H9 (cell line): ENCODE results near the gene TUBGCP6. TPM values are rescaled to one million over a fixed set of nuclear protein-coding genes. Genes with fewer than 3 reads are reported as not detected.

ENCODE experiments used
- DNase-seq: peaks from one replicate; pipeline ENCODE4 v3.0.0-alpha.2; 2017
- H2AFZ ChIP-seq: one replicate; pipeline ENCODE4 v1.6.1; 2013; ENCODE audit warnings: mild to moderate bottlenecking, low read length, control low read depth, moderate library complexity
- H2AK5ac ChIP-seq: 2 replicates; pipeline ENCODE4 v1.6.1; 2013; ENCODE audit warnings: low read length, control low read depth, mixed read lengths; ENCODE audit not compliant: insufficient read length
- H2BK120ac ChIP-seq: one replicate; pipeline ENCODE4 v1.6.1; 2013; ENCODE audit warnings: low read depth, mild to moderate bottlenecking, low read length, control low read depth, inconsistent platforms; ENCODE audit not compliant: poor library complexity, severe bottlenecking
- H2BK12ac ChIP-seq: 2 replicates; pipeline ENCODE4 v1.6.1; 2013; ENCODE audit warnings: low read length, control low read depth, mixed read lengths, low read depth; ENCODE audit not compliant: insufficient read length
- H2BK15ac ChIP-seq: 2 replicates; pipeline ENCODE4 v1.6.1; 2013; ENCODE audit warnings: low read depth, low read length, control low read depth
- H2BK20ac ChIP-seq: one replicate; pipeline ENCODE4 v1.6.1; 2013; ENCODE audit warnings: low read depth, mild to moderate bottlenecking, low read length, control low read depth, inconsistent platforms; ENCODE audit not compliant: poor library complexity, severe bottlenecking
- H2BK5ac ChIP-seq: 2 replicates; pipeline ENCODE4 v1.6.1; 2013; ENCODE audit warnings: low read length, control low read depth, mixed read lengths; ENCODE audit not compliant: insufficient read length
- H3K14ac ChIP-seq: 2 replicates; pipeline ENCODE4 v1.6.1; 2013; ENCODE audit warnings: low read length, control low read depth; ENCODE audit not compliant: insufficient read depth
- H3K18ac ChIP-seq: 2 replicates; pipeline ENCODE4 v1.6.1; 2013; ENCODE audit warnings: low read depth, mild to moderate bottlenecking, mixed read lengths, low read length, control low read depth; ENCODE audit not compliant: insufficient read length
- H3K23ac ChIP-seq: 2 replicates; pipeline ENCODE4 v1.6.1; 2013; ENCODE audit warnings: low read length, control low read depth, mixed read lengths, low read depth; ENCODE audit not compliant: insufficient read length
- H3K23me2 ChIP-seq: 2 replicates; pipeline ENCODE4 v1.6.1; 2013; ENCODE audit warnings: low read depth, mild to moderate bottlenecking, mixed read lengths, low read length, control low read depth; ENCODE audit not compliant: insufficient read length, poor library complexity, severe bottlenecking
- H3K27ac ChIP-seq: 2 replicates; pipeline ENCODE4 v1.5.1; 2013; ENCODE audit warnings: low read length, control low read depth, mixed read lengths, low read depth; ENCODE audit not compliant: insufficient read length
- H3K27me3 ChIP-seq: 2 replicates; pipeline ENCODE4 v1.6.1; 2013; ENCODE audit warnings: low read length, control low read depth, inconsistent platforms; ENCODE audit not compliant: insufficient read depth
- H3K4ac ChIP-seq: 2 replicates; pipeline ENCODE4 v1.6.1; 2013; ENCODE audit warnings: low read depth, mild to moderate bottlenecking, control low read depth, inconsistent platforms, low read length, moderate library complexity
- H3K4me1 ChIP-seq: 2 replicates; pipeline ENCODE4 v1.6.1; 2013; ENCODE audit warnings: low read length, control low read depth, inconsistent platforms; ENCODE audit not compliant: insufficient read depth
- H3K4me2 ChIP-seq: 2 replicates; pipeline ENCODE4 v1.6.1; 2013; ENCODE audit warnings: low read length, control low read depth, mixed read lengths; ENCODE audit not compliant: insufficient read length, insufficient read depth
- H3K56ac ChIP-seq: 2 replicates; pipeline ENCODE4 v1.6.1; 2013; ENCODE audit warnings: low read depth, mild to moderate bottlenecking, mixed read lengths, low read length, control low read depth; ENCODE audit not compliant: insufficient read length
- H3K79me1 ChIP-seq: 2 replicates; pipeline ENCODE4 v1.6.1; 2013; ENCODE audit warnings: low read depth, mild to moderate bottlenecking, moderate library complexity, low read length, control low read depth, inconsistent platforms; ENCODE audit not compliant: insufficient read depth, poor library complexity, severe bottlenecking
- H3K79me2 ChIP-seq: 2 replicates; pipeline ENCODE4 v1.6.1; 2013; ENCODE audit warnings: low read length, control low read depth, inconsistent platforms; ENCODE audit not compliant: insufficient read depth
- H3K9ac ChIP-seq: 2 replicates; pipeline ENCODE4 v1.6.1; 2013; ENCODE audit warnings: low read length, control low read depth, mixed read lengths; ENCODE audit not compliant: insufficient read length; ENCODE audit errors: extremely low read depth
- H3K9me3 ChIP-seq: one replicate; pipeline ENCODE4 v1.6.1; 2013; ENCODE audit warnings: low read depth, low read length, inconsistent platforms; ENCODE audit not compliant: control insufficient read depth
- H3T11ph ChIP-seq: one replicate; pipeline ENCODE4 v1.6.1; 2013; ENCODE audit warnings: mild to moderate bottlenecking, low read length, control low read depth, inconsistent platforms
- H4K20me1 ChIP-seq: one replicate; pipeline ENCODE4 v1.6.1; 2013; ENCODE audit not compliant: control insufficient read depth, insufficient read length, insufficient read depth
- H4K5ac ChIP-seq: 2 replicates; pipeline ENCODE4 v1.6.1; 2013; ENCODE audit warnings: low read depth, mild to moderate bottlenecking, mixed read lengths, low read length, control low read depth; ENCODE audit not compliant: insufficient read length
- H4K8ac ChIP-seq: replicated peaks from 2 replicates; pipeline ENCODE4 v1.6.1; 2013; ENCODE audit warnings: low read length, control low read depth, mixed read lengths, low read depth; ENCODE audit not compliant: insufficient read length
- H4K91ac ChIP-seq: 2 replicates; pipeline ENCODE4 v1.6.1; 2013; ENCODE audit warnings: low read depth, mild to moderate bottlenecking, moderate library complexity, mixed read lengths, low read length, control low read depth; ENCODE audit not compliant: insufficient read length
- H3K27ac Mint-ChIP-seq, 3 experiments: 2 replicates in 2 of 3; 3 replicates in 1 of 3; pipeline ENCODE4 v1.8.0; 2020 to 2021; ENCODE audit warnings: mixed read lengths in 3 of 3, mild to moderate bottlenecking in 1 of 3, moderate library complexity in 1 of 3
- H3K27me3 Mint-ChIP-seq: 2 replicates; pipeline ENCODE4 v1.8.0; 2021; ENCODE audit warnings: low read depth, mild to moderate bottlenecking, moderate library complexity, mixed read lengths
- H3K36me3 Mint-ChIP-seq, 3 experiments: 2 replicates in 2 of 3; 3 replicates in 1 of 3; pipeline ENCODE4 v1.8.0; 2020 to 2021; ENCODE audit warnings: low read depth in 3 of 3, mixed read lengths in 3 of 3; ENCODE audit not compliant: insufficient read depth in 1 of 3
- H3K4me1 Mint-ChIP-seq, 2 experiments: 2 replicates each; pipeline ENCODE4 v1.8.0; 2020; ENCODE audit warnings: mixed read lengths in 2 of 2
- H3K4me3 Mint-ChIP-seq, 2 experiments: 2 replicates in 1 of 2; 3 replicates in 1 of 2; pipeline ENCODE4 v1.8.0; 2020 to 2021; ENCODE audit warnings: mild to moderate bottlenecking in 2 of 2, mixed read lengths in 2 of 2, moderate library complexity in 1 of 2
- H3K9me3 Mint-ChIP-seq, 2 experiments: 2 replicates in 1 of 2; 3 replicates in 1 of 2; pipeline ENCODE4 v1.8.0; 2020; ENCODE audit warnings: mild to moderate bottlenecking in 2 of 2, mixed read lengths in 2 of 2, moderate library complexity in 1 of 2
- CTCF ChIP-seq: fragments of 200-600 bp; sonication (generic); conservative IDR thresholded peaks from 3 replicates; pipeline ENCODE4 v1.8.0; 2021; ENCODE audit warnings: antibody characterized with exemption, mild to moderate bottlenecking
- WGBS: extraction: QIAGEN DNeasy Blood & Tissue Kit; methylation state at CpG from one replicate; pipeline ENCODE4 v1.1.7; 2013; ENCODE audit warnings: missing lambda C conversion rate, low lambda C conversion rate, mixed read lengths; ENCODE audit not compliant: insufficient read length; ENCODE audit errors: extremely low coverage; 5-methylcytosine and 5-hydroxymethylcytosine counted together
- total RNA-seq: library from RNA; stranded (reverse); gene quantifications from 2 replicates; pipeline ENCODE4 v1.2.1, GENCODE V29; 2021

TUBGCP6 gene
- total RNA-seq, 1 experiment from 2014 or later: 29.0 TPM

GRCh38 chr22:50264946-50265669, 20.3 kb upstream of the TUBGCP6 start:
- H2AFZ ChIP-seq: no peak overlapping the region
- no peaks in the 10 kb centered on the region for H3K79me1 ChIP-seq
- no peaks in the 10 kb centered on the region for H3K79me2 ChIP-seq
- no peak overlapping the region for H3K14ac ChIP-seq
- no peaks in the 10 kb centered on the region for H4K20me1 ChIP-seq
- H3K27me3 Mint-ChIP-seq: peaks cover 80% of the 10 kb centered on the region
- H3K9me3 Mint-ChIP-seq: peaks cover 2 to 3% of the 10 kb centered on the region in 2 experiments; a peak in 2 of 5 replicates
- no peak overlapping the region; a peak in 1 of 7 replicates for H3K27ac Mint-ChIP-seq
- no peak overlapping the region for H4K91ac ChIP-seq
- no peak overlapping the region for H3K56ac ChIP-seq
- no peak for TF ChIP-seq CTCF
- DNase-seq: no peak
- H2AK5ac ChIP-seq: no peak overlapping the region
- H4K8ac ChIP-seq: no peak overlapping the region
- H2BK12ac ChIP-seq: no peak overlapping the region
- H2BK5ac ChIP-seq: no peak overlapping the region
- no peak overlapping the region for H3K4ac ChIP-seq
- no peaks in the 10 kb centered on the region for H3K36me3 Mint-ChIP-seq
- no peak overlapping the region for H3K23ac ChIP-seq
- H3K9me3 ChIP-seq: no peaks in the 10 kb centered on the region
- H3K4me1 ChIP-seq: no peaks in the 10 kb centered on the region
- no CpG with 5 or more reads among the region's 15 CpGs for WGBS
- H3K4me1 Mint-ChIP-seq: peaks cover 8 to 14% of the 10 kb centered on the region in 2 experiments
- H3T11ph ChIP-seq: no peak overlapping the region
- H3K27ac ChIP-seq: no peak overlapping the region
- H3K23me2 ChIP-seq: peaks cover 8% of the 10 kb centered on the region
- H4K5ac ChIP-seq: no peak overlapping the region
- no peak overlapping the region for H3K4me3 Mint-ChIP-seq
- H3K4me2 ChIP-seq: no peak overlapping the region
- no peak overlapping the region for H2BK15ac ChIP-seq
- H3K27me3 ChIP-seq: peaks cover 15% of the 10 kb centered on the region; the same call in 1 of the 2 replicates
- no peak overlapping the region for H2BK20ac ChIP-seq
- H3K18ac ChIP-seq: no peak overlapping the region
- no peak overlapping the region for H3K9ac ChIP-seq
- H2BK120ac ChIP-seq: no peak overlapping the region
